ENCODE results near the gene ADISSP.

Gene ADISSP

GRCh38 chr20:3710011-3710466, 57.5 kb downstream of the ADISSP start:
- intact Hi-C loops (cut with DNase I) = loop anchor here (5.0 kb wide), 1 partner anchor 33 kb away; no protein-coding TSS in a partner anchor
- DNase-seq = no peak

- DNase-seq = no peak
- intact Hi-C loops (cut with DNase I) = no loop called here
Measured at GRCh38 chr20:3707508-3707899, 60.0 kb downstream of the ADISSP start.

- peak in 4 of 42 donors; percentile 7 to 56 (median 36) for DNase-seq
- intact Hi-C loops (cut with DNase I) = no loop called here
Measured at GRCh38 chr20:3706774-3707507, 60.6 kb downstream of the ADISSP start.

- no peak for DNase-seq
- intact Hi-C loops (cut with DNase I) = no loop called here
Measured at GRCh38 chr20:3705970-3706739, 61.4 kb downstream of the ADISSP start.

GRCh38 chr20:3705491-3705969, 62.0 kb downstream of the ADISSP start:
- no peak for DNase-seq
- intact Hi-C loops (cut with DNase I) = no loop called here

GRCh38 chr20:3704087-3704486, 63.5 kb downstream of the ADISSP start:
- DNase-seq = no peak
- intact Hi-C loops (cut with DNase I) = no loop called here
